ENCODE measurements around the gene CRISPLD2. TPM values are rescaled to one million over a fixed set of nuclear protein-coding genes. Genes with fewer than 3 reads are reported as not detected.

CRISPLD2 gene
- total RNA-seq, 1 donor from 2014 or later: not detected

DNA sequence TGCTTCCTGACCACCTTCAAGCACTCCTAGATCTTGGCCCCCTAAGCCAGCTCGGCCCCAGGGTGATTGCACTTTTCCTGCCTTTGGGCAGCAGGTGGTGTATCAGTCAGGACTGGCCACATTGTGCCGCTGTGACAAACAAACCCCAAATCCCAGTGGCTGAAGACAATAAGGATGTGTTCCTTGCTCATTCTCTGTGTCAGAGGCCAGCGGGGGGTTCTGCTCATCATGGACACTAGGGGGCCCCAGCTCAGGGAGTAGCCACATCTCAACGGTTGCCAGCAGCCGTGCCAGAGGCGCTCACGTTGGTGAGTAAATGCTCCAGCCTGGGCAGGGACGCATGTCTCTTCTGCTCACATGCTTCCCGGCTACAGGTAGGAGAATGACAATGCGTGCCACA, 131.1 kb downstream of the CRISPLD2 start:
- no peak for DNase-seq
- Mint-ChIP-seq H3K27me3 (peaks cover 12% of the 10 kb centered on the region), H3K4me3 (no peak overlapping the region), H3K27ac (no peak overlapping the region), H3K4me1 (peaks cover 10% of the 10 kb centered on the region), H3K36me3 (ENCODE audit: low read depth) (no peaks in the 10 kb centered on the region), H3K9me3 (no peaks in the 10 kb centered on the region)
- TF ChIP-seq CTCF (IDR thresholded peaks at IDR 0.05): no peak
- ATAC-seq (ENCODE audit: low read depth): no peak
- POLR2A ChIA-PET: no interaction called here
- intact Hi-C loops (cut with micrococcal nuclease): loop anchor here (5.0 kb wide), 1 partner anchor 449 kb away; the partner anchor contains the start of gene MEAK7
- CTCF ChIA-PET: interaction anchor here (1.6 to 5.3 kb wide), 5 partner anchors 9 to 197 kb away, joined by 6 to 46 read pairs (median 7); no protein-coding TSS in a partner anchor

DNA sequence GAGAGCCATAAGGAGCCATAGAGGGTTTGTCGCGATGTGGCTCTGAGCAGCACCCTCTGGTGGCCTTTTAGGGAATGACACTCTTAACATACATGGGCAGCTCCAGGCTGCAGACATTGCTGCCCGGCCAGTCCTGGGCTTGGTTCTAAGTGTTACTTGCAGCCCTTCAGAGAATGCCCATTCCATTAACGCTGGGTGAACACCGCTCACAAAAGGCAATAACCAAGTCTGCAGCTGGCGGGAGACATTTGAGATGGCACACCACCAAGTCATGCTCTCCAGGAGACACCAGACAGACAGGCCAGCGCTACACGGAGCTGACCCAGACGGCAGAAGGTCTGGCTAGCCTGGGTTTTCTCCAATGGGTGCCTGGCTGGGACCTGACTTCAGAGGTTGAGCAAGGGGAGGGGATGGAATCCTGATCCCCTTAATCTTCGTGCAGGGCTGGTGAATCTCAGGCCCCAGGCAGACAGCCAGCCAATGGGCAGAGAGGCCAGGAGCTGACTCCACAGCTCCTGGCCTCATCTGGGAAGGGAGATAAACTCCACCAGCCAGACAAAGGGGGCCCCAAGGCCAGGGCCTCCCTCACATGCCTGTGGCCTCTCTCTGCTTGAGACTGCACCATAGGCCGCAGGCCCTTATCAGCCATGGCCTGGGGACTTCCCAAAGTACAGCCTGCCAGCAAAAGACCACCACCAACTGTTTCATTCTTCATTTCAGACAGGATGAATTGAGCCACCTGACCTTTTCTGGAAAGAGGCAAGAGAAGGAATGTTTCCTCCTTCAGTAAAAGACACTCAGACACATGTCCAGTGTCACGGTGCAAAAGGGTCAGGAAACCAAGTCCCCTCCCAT, 132.8 kb downstream of the CRISPLD2 start:
- no peak overlapping the region for H3K27ac Mint-ChIP-seq
- peak; percentile 93 for ATAC-seq (ENCODE audit: low read depth)

DNA sequence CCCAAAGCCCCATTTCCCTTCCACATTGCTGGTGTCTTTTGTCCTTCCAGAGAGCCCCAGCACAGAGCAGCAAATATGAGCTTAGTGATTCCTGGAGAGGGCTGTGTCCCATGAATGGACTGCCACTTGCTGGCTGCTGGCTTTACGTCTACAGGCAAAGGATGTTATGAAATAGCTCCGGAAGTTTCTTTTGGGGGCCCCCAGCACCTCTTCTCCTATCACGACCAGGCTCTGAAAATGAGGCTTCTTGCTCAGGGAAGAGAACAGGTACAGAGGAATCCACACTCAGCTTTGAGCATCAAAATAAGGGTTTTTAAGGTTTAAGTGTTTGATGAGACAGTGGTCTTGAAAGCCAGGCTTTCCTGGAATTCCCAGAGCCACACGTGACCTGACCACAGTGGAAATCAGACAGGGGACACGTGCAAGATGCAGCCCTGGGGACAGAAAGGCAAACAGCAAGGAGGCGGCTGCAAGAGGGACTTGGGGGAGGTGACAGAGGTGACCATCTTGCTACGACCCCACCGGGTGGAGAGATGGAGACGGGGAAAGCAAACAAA, 133.5 kb downstream of the CRISPLD2 start:
- H3K27me3 Mint-ChIP-seq: peaks cover 12% of the 10 kb centered on the region
- intact Hi-C loops (cut with micrococcal nuclease): loop anchor here (2.0 to 5.0 kb wide), 2 partner anchors 451 to 676 kb away; partner anchors contain the start of gene MEAK7
- H3K27ac Mint-ChIP-seq: no peak overlapping the region
- CTCF ChIA-PET: interaction anchor here (2.2 to 5.3 kb wide), 3 partner anchors 17 to 199 kb away, joined by 6 to 46 read pairs (median 33); no protein-coding TSS in a partner anchor
- POLR2A ChIA-PET: no interaction called here
- TF ChIP-seq CTCF (IDR thresholded peaks at IDR 0.05): no peak
- DNase-seq: no peak
- no peaks in the 10 kb centered on the region for H3K4me1 Mint-ChIP-seq
- H3K36me3 Mint-ChIP-seq (ENCODE audit: low read depth): no peaks in the 10 kb centered on the region
- ATAC-seq (ENCODE audit: low read depth): no peak
- no peak overlapping the region for H3K4me3 Mint-ChIP-seq
- H3K9me3 Mint-ChIP-seq: no peaks in the 10 kb centered on the region

More for the DNA sequence above, 132.8 kb downstream of the CRISPLD2 start:
- CTCF ChIA-PET: interaction anchor here (0.6 to 5.3 kb wide), 12 partner anchors 10 to 436 kb away, joined by 3 to 46 read pairs (median 4); partner anchors contain the start of gene ZDHHC7
- POLR2A ChIA-PET: interaction anchor here (0.6 kb wide), 1 partner anchor 125 kb away, joined by 3 read pairs; no protein-coding TSS in a partner anchor
- TF ChIP-seq CTCF (IDR thresholded peaks at IDR 0.05): peak; percentile 40
- DNase-seq: peak; percentile 39
- no peaks in the 10 kb centered on the region for H3K9me3 Mint-ChIP-seq
- H3K4me1 Mint-ChIP-seq: peaks cover 5% of the 10 kb centered on the region
- H3K27me3 Mint-ChIP-seq: peaks cover 12% of the 10 kb centered on the region
- H3K36me3 Mint-ChIP-seq (ENCODE audit: low read depth): no peaks in the 10 kb centered on the region
- intact Hi-C loops (cut with micrococcal nuclease): loop anchor here (1.0 to 5.0 kb wide), 5 partner anchors 27 to 676 kb away; partner anchors contain the start of gene MEAK7
- no peak overlapping the region for H3K4me3 Mint-ChIP-seq

GRCh38 chr16:84955427-84955826, 135.6 kb downstream of the CRISPLD2 start:
- H3K27me3 Mint-ChIP-seq: peaks cover 8% of the 10 kb centered on the region
- ATAC-seq (ENCODE audit: low read depth) (no peak), DNase-seq (no peak)
- H3K4me1 Mint-ChIP-seq: no peaks in the 10 kb centered on the region
- CTCF ChIA-PET: interaction anchor here (1.1 to 5.3 kb wide), 5 partner anchors 15 to 332 kb away, joined by 3 to 46 read pairs (median 7); no protein-coding TSS in a partner anchor
- intact Hi-C loops (cut with micrococcal nuclease): no loop called here
- H3K36me3 Mint-ChIP-seq (ENCODE audit: low read depth): no peaks in the 10 kb centered on the region
- TF ChIP-seq CTCF (IDR thresholded peaks at IDR 0.05): no peak
- no peak overlapping the region for H3K27ac Mint-ChIP-seq
- H3K4me3 Mint-ChIP-seq: no peak overlapping the region
- H3K9me3 Mint-ChIP-seq: no peaks in the 10 kb centered on the region
- POLR2A ChIA-PET: no interaction called here

GRCh38 chr16:84957192-84957591, 137.4 kb downstream of the CRISPLD2 start:
- ChIA-PET POLR2A (no interaction called here), CTCF (no interaction called here)
- H3K9me3 Mint-ChIP-seq: no peaks in the 10 kb centered on the region
- H3K4me1 Mint-ChIP-seq: no peaks in the 10 kb centered on the region
- intact Hi-C loops (cut with micrococcal nuclease): no loop called here
- H3K27ac Mint-ChIP-seq: no peak overlapping the region
- H3K4me3 Mint-ChIP-seq: no peak overlapping the region
- ATAC-seq (ENCODE audit: low read depth) (no peak), DNase-seq (no peak)
- peaks cover 6% of the 10 kb centered on the region for H3K27me3 Mint-ChIP-seq
- no peaks in the 10 kb centered on the region for H3K36me3 Mint-ChIP-seq (ENCODE audit: low read depth)
- no peak for TF ChIP-seq CTCF (IDR thresholded peaks at IDR 0.05)

All from activated B cell treated with CpG ODN at 0.5 μM for 24 hours (primary cell).